GM21360 (cell line): ENCODE results near the gene PDLIM5.

Source experiments
- ATAC-seq: cut with Tn5 transposase; IDR thresholded peaks from one replicate; pipeline ENCODE4 v1.9.1; 2021; ENCODE audit warnings: mild to moderate bottlenecking, moderate library complexity; ENCODE audit not compliant: unreplicated experiment

Gene PDLIM5

DNA sequence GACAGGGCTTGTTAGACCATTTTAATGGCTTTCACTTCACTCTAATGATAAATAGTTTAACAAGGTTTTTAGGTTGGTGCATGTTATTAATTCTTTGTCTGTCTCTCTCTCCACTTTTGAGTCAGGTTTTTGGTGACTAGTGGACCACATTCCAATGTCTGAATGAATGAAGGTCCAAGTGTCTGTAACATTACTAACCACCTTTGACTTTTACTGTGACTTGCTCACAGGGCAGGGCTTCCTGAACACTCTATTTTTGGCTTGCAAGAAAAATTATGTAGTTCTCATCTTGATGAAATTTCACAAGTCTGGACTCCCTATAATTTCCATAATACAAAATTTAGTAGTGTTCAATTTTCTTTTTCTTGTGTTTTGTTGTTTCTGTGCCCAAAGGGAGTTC lies 227.2 kb downstream of the PDLIM5 start:
- no peak for ATAC-seq

- ATAC-seq: no peak
Measured at GRCh38 chr4:94680176-94680862, 228.6 kb downstream of the PDLIM5 start.

GRCh38 chr4:94686086-94686485 lies 234.3 kb downstream of the PDLIM5 start:
- no peak for ATAC-seq

DNA sequence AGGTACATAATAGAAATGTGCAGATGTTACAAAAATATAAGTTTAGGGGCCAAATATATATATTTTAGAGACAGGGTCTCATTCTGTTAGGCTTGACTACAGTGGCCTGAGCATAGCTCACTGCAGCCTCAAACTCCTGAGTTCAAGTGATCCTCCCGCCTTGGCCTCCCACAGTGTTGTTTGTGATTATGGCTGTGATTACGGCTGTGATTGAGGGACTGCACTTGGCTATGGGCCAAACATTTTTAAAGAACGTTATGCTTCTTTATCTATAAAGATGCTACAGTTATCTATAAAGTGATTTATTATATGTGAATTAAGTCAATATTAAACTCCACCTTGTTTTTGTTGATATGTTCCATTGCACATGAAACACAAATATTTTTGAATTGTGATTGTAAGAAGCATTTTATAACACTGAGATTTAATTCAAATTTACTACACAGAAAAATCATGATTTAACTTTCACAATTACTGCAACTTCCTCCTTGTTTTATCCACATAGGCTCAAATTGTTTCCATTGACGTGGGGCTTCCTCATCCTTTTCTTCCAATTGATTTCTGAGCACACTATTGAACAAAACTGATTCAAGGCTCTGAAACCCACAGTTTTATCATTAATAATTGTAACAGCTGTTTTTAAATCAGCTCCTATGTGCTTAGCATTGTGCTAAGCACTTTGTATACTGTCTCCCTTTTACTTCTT lies 237.6 kb downstream of the PDLIM5 start:
- no peak for ATAC-seq

- no peak for ATAC-seq
Measured at GRCh38 chr4:94690851-94691254, 239.1 kb downstream of the PDLIM5 start.

DNA sequence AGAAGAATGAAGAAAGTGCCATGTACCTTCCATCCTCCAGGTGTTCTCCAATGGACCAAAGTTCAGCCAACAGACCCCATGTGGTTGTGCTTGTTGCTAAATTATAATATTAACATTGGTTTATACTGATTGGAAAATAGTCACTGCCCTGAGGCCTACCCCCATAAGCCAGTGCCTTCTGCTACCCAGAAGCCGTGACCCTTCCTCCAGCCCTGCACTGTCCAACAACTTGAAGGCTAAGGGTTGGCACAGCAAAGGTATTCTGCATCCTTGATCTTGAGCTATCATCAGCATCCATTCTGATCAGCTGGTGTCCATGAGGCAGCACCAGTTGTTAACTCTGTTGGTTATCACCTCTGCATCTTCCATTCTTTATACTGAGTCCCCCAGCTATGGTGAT lies 239.8 kb downstream of the PDLIM5 start:
- ATAC-seq: no peak

DNA sequence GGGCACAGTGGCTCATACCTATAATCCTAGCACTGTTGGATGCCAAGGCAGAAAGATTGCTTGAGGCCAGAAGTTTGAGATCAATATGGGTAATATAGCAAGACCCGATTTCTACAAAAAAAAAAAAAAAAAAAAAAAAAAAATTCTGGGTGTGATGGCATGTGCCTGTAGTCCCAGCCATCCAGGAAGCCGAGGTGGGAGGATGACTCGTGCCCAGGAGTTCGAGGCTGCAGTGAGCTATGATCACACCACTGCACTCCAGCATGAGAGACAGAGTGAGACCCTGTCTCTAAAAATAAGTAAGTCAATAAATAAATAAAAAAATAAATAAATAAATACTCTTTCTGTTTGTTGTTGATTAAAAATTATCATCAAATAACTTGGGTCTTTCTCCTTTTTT lies 243.6 kb downstream of the PDLIM5 start:
- ATAC-seq: no peak

- ATAC-seq: no peak
Measured at GRCh38 chr4:94698187-94698586, 246.4 kb downstream of the PDLIM5 start.

DNA sequence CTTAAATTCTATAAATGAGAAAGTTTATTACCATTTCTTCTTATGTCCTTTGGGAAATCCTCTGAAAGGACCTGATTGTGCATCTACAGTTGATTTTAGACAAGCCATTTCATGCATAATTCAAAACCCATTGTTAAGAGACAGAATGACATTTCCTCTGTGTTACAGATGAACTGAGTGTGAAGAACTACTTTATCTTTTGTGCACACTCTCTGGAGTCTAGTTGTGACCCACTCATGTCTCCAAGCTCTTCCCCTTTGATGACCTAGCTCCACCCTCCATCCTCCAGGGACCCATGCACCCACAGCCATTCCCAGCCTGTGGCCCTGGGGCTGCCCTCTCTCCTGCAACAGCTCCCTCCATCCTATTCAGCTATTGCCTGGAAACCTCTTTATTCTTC lies 248.6 kb downstream of the PDLIM5 start:
- no peak for ATAC-seq

DNA sequence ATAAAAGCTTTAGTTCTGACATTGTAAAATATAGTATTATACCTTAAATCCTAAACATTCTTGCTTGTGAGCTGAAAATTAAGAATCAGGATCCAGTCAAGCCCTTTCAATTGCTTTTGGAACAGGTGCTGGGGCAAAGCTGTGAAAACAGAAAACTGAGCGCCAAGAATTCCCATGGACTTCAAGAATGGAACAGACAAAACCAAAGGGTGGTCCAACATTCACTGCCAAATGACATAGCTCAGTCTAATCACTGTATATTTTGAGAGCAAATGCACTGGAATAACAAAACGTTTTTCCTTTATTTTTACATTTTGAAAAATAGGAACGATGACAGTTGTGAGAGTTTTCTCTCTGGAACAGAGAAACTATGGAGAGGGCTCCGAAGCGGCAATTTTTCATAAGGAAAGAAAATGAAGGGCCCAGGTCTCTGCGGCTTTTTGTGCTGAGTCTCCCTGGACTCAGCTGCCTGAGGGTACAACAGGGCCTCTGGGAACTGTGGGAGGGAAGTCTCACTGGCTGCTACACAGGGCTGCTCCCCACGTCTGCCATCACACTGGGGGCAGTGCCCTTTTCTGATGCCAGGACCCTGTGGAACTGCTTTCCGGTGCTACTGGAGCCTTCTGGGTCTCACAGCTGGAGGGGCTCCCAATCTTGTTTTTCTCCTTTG lies 250.0 kb downstream of the PDLIM5 start:
- no peak for ATAC-seq

DNA sequence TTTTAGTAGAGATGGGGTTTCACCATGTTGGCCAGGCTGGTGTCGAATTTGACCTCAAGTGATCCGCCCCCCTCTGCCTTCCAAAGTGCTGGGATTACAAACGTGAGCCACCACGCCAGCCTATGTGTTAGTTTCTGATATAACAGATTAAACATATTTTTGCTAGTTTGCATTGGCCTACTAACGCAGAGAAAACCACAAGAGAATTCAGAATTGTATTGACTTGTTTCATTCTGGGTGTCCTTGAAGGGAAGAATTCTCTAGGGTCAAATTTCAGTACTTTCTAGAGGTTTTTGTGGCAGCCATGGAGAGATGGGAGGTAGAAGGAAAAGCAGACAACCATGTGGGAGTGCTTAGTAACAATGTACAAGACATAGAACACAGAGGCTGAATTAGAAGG lies 259.9 kb downstream of the PDLIM5 start:
- ATAC-seq: no peak

DNA sequence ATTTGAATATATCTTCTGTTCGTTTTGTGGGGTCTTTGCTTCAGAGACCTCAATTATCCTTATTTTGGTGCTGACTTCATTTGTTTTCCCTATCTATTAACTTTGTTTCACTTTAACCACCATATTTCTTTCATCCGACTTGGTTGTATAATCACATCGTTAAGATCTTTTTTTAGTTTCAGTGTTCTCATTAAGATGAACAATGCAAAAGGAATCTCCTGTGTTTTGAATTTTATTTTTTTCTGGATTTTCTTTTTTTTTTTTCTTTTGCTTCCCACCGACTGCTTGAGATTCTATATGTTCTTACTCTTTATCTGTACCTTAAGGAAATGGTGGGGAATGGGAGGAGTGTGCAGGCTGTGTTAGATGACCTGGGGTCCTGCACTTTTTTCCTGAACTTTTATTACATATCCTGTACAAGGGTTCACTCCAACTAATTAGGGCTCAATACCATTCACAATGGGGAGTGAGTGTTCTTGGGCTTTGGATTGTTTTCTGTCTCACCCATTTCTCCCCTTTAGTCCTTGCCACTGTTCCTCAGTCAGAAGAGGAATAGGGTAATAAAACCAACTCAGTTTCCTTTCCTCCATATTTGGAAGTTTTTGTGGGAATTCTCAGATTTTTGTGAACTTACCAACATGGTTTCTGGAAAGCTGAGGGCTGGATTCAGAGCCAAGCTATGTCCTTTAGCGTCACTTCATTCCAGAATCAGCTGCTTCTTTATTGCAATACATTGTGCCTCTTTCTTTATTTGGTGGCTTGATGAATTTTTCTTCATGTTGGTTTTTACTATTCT lies 262.8 kb downstream of the PDLIM5 start:
- ATAC-seq: no peak

DNA sequence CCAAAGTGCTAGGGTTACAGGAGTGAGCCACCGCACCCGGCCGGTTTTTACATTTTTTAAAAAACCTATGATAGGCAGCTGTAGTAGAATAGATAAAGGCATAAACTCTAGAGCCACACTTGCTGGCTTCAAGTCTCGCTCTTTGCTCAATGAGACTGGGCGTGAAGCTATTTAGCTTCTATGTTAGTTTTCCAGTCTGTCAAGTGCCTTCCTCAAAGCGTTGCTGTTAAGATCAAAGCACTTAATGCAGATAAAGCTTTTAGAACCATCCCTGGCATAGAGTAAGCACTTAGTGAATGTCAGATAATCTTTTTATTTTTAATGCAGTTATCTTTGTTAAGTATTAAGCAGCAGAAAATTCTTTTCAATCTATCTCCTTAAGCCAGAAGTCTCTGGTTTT lies 264.0 kb downstream of the PDLIM5 start:
- ATAC-seq: no peak
